GM18499 (cell line): Measurements from ENCODE around the gene CTNNBL1.

Experiments
- ATAC-seq: cut with Tn5 transposase; IDR thresholded peaks from one replicate; pipeline ENCODE4 v1.9.1; 2021; ENCODE audit warnings: moderate number of reproducible peaks; ENCODE audit not compliant: insufficient read depth, unreplicated experiment

The CTNNBL1 gene

GRCh38 chr20:37735541-37735940 lies 41.7 kb downstream of the CTNNBL1 start:
- no peak for ATAC-seq

DNA sequence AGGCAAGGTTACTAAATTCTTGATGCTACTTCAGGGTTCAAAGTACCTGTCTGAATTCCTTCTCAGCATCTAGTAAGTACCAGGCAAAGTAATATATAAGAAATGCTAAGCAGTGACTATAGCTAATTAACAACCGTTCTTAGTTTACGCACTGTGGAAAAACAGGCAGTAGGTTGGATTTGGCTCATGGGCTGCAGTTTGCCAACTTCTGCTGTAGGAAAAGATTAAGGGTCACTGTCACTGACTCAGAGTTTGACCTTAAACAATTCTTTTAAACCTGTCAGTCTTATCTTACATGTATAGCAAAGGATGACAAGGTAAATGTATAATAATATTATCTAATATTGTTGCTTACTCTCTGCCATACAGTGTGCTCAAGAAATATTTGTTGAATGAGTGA lies 42.3 kb downstream of the CTNNBL1 start:
- no peak for ATAC-seq

DNA sequence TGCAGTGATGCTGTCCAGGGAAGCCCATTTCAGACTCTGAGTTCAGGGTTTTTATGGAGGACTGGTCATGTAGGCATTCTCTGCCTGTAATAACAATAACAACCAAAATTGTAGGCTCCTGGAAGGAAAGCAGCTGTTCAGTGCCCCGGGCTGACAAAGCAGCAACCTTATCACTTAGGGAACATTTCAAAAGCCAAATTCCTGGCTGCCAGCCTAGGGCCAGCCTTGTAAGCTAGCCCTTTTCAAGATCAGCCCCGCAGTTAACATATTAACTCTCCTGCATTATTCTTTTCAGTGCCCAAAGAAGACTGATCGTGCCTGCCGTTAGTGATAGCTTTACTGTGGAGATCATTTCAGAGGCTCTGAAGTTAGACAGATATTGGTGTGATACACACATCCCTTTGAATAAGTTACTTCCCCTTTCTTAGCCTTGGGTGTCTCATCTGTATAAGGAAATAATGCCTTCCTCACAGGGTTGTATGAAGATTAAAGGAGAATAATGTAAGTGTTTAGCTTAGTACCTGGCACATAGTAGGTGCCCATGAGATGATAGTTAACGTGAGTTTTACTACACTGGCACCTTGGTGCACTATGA lies 44.1 kb downstream of the CTNNBL1 start:
- ATAC-seq, result no peak

GRCh38 chr20:37741055-37741454 lies 47.2 kb downstream of the CTNNBL1 start:
- no peak for ATAC-seq

DNA sequence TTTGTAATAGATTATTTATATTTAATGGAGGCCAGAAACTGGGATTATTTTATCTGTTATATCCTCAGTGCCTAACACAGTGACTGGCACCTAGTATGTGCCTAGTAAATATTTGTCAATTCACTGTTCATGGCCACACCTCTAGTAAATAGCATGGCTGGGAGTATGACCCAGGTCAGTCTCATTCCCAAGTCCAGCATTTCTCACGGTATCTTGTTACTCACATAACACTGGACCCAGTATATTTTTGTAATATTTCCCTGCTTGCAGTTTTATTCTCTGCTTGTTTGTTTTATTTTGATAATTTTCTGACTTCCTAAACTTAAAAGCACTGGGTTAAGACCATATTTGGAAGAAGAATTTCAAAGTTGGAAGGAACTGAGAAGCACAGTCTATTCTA lies 47.7 kb downstream of the CTNNBL1 start:
- ATAC-seq, result no peak

DNA sequence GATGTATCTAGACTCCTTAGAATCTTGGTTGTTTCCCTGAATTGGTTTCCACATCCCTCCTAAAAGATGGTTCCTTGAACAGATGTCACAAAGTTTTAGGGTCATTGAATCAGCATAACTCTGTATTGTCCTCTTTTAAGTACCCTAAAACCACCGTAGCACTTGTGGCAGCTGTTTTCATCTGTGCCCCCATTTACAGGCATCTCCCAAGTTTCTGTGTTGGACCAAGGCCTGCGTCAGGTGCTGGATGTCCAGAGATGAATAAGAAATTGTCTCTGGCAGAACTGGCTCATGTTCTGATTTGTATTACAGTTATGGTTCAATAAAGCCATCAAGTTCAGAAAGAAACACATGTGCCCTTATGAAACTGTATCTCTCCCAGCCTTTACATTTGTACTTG lies 48.3 kb downstream of the CTNNBL1 start:
- ATAC-seq, result no peak

- ATAC-seq, result no peak
These were observed 50.5 kb downstream of the CTNNBL1 start for GRCh38 chr20:37744347-37744746.

DNA sequence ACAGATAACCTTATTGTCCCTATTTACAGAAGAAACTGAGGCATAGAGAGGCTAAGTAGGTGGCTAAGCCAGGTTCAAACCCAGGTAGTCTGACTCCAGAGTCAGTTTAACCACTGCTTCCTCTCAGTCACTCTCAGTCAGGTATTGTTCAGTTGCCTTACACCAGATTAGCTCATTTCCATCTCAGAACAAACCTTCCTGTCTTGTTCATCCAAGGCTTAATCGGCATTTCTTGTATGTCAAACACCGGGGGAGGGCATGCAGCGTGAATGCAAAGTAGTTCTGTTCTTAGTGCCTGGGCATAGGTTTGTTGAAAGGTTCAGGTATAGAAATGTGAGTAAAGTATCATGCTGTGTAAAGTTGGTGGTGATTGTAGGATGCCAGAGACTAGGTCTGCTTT lies 51.7 kb downstream of the CTNNBL1 start:
- ATAC-seq, result no peak

- no peak for ATAC-seq
These were observed 54.2 kb downstream of the CTNNBL1 start for GRCh38 chr20:37748015-37748414.

- ATAC-seq, result no peak
These were observed 55.4 kb downstream of the CTNNBL1 start for GRCh38 chr20:37749218-37749617.

GRCh38 chr20:37749620-37750403 lies 56.0 kb downstream of the CTNNBL1 start:
- ATAC-seq, result no peak

GRCh38 chr20:37755665-37756064 lies 61.8 kb downstream of the CTNNBL1 start:
- ATAC-seq, result no peak

GRCh38 chr20:37756234-37756633 lies 62.4 kb downstream of the CTNNBL1 start:
- ATAC-seq, result no peak

- no peak for ATAC-seq
These were observed 63.7 kb downstream of the CTNNBL1 start for GRCh38 chr20:37757550-37757949.

- ATAC-seq, result no peak
These were observed 64.5 kb downstream of the CTNNBL1 start for GRCh38 chr20:37758332-37758731.

DNA sequence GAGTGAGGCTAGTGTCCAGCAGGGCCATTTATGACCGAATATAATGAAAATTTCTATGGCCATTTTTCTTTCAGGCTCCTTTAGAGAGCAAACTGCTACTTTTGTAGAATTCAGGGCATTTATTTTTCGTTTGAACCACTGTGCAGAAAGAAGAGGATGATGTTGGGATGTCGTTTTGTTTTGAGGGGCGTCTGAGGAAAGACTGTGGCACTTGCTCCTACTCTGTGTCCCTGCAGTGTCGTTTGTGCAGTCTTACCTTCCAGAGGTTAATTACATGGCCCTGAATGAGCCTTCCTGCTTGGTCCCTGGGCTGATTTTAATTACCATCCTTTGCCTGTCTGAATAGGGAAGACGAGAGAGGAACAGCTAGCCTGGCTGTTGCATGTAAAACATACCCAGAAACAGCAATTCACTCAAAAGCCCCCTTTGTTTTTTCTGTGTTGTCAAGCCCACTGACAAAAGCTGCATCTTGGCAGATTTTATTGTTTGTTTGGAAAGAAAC lies 65.3 kb downstream of the CTNNBL1 start:
- ATAC-seq, result no peak

GRCh38 chr20:37759761-37760209 lies 66.0 kb downstream of the CTNNBL1 start:
- no peak for ATAC-seq

GRCh38 chr20:37760322-37760721 lies 66.5 kb downstream of the CTNNBL1 start:
- no peak for ATAC-seq

- no peak for ATAC-seq
These were observed 69.1 kb downstream of the CTNNBL1 start for GRCh38 chr20:37762716-37763485.

DNA sequence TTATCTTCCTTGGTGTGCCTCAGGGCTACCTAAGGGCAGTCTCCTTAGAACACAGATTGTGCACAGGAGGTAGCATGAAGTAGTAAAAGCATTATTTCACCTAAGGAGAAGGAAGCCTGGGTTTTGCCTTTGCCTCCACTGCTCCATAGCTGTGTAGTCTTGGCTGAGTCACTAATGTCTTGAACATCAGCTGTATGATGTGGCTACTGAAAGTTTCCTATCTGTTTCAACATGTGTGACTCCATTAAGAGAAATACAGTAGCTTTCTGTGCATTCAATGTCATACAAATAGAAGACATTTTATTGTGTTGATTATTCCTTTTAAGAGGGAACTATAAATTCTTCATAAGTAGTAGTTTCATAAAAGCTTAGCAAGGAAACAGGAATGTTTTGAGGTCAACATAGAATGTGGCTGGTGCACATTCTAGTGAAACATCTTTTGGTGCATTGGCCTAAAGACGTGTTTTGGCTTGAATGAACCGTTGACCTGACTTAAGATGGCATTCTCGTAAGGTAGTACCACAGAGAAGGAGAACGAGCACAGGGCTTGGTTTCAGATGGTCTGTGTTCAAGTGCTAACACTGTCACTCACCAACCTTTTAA lies 70.6 kb downstream of the CTNNBL1 start:
- ATAC-seq, result no peak

DNA sequence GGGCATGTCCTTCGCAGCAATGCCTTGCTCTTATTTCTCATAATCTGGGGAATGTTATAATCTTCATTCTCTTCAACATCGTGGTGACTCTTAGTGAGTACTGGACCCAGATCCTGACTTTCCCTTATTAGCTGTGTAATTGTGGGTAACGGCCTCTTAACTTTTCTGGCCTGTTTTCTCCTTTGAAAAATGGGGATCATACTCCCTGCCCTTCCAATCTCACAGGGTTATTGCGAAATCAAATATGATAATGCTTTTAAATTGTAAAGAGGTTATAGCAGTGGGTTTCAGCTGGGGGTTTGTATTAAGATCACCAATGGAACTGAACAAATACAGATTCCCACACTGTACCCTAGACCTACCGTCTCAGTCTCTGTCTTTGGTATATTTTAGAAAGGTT lies 77.1 kb downstream of the CTNNBL1 start:
- ATAC-seq, result no peak
